SH-SY5Y (cell line): ENCODE measurements around the gene TMEM18.

Source experiments
- GATA2 ChIP-seq: IDR thresholded peaks from 2 replicates; pipeline ENCODE4 v1.6.1; 2011; ENCODE audit warnings: mild to moderate bottlenecking, low read depth, low read length
- GATA3 ChIP-seq: IDR thresholded peaks from 2 replicates; pipeline ENCODE4 v1.6.1; 2011; ENCODE audit warnings: low read depth, mild to moderate bottlenecking, low read length, moderate library complexity

The TMEM18 gene

GRCh38 chr2:618422-618990 lies 58.7 kb downstream of the TMEM18 start:
- TF ChIP-seq GATA3 (no peak), GATA2 (no peak)

GRCh38 chr2:618005-618404 lies 59.2 kb downstream of the TMEM18 start:
- no peak for TF ChIP-seq GATA2
- TF ChIP-seq GATA3, result no peak
